ENCODE data around the gene RNF38. TPM values are rescaled to one million over a fixed set of nuclear protein-coding genes. Genes with fewer than 3 reads are reported as not detected.
"Not testable (repeated sequence)": the region's sequence is repeated elsewhere in the genome, so short reads cannot be mapped to it uniquely, and the experiment has no call there.

RNF38 gene
- polyA plus RNA-seq, 6 donors from 2014 or later: 21.8 to 30.7 (median 24.1) TPM

DNA sequence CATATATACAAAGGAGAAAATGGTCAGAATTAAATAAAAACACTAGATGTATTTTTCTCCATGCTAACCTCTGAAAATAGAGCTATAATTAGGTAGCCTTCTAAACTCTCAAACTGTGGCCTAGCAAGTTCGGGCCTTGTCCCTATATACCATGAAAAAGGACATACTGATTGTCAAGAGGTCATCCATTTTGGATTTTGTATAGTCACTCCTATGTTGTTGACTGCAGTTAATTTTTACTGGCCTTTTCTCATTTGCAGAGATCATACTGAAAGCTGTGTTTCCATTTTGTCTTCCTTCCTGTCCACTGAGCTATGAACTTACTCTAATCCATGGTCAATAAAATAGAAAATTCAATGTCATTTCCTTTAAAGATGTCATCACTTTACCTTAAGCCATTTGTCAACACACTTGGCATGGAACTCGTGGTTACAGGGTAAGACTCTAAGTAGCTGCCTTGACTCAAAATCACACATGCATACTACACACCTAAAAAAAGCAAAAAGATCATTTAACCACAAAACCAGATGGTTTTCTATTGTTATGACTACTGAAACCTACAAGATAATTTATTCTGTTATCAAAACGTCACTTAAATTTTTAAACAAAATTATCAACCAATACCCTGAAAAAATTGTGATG, 58.0 kb downstream of the RNF38 start:
- Mint-ChIP-seq H3K27me3 (no peaks in the 10 kb centered on the region), H3K4me3 (no peak overlapping the region), H3K4me1 (peaks cover 0 to 3% (median 0%) of the 10 kb centered on the region in 3 donors), H3K36me3 (peaks cover 26 to 31% of the 10 kb centered on the region in 2 donors), H3K27ac (peak overlapping the region in 3 of 6 donors; percentile 12 to 84 (median 54)), H3K9me3 (no peaks in the 10 kb centered on the region)
- ATAC-seq (ENCODE audit: low read depth in 2 of 2) (no peak), DNase-seq (no peak)

DNA sequence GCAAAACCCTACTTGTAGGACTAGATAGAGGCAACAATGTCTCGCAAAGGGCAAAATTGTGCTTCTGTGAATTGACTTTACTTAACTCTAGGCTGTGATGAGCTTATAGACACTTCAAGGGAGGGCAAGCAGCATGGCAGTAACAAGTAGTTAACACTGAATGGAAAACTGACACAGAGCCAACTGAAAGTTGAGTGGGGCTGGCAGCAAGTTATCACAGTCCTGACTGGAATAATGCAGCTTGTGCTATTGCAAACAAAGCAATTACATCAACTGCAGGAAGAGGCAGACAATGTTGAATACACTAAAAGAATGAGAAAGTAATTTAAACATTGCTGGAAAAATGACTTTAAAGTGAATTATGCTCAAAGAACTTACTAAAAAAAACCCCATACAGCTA, 62.2 kb downstream of the RNF38 start:
- Mint-ChIP-seq H3K36me3 (peaks cover 18 to 21% of the 10 kb centered on the region in 2 donors), H3K27me3 (no peaks in the 10 kb centered on the region), H3K4me3 (no peak overlapping the region), H3K9me3 (no peaks in the 10 kb centered on the region), H3K4me1 (peaks cover 0 to 3% (median 0%) of the 10 kb centered on the region in 3 donors), H3K27ac (peak overlapping the region in 1 of 6 donors; percentile 69)
- ATAC-seq (ENCODE audit: low read depth in 2 of 2) (no peak), DNase-seq (no peak)

- Mint-ChIP-seq H3K36me3 (peaks cover 13 to 17% of the 10 kb centered on the region in 2 donors), H3K27me3 (no peaks in the 10 kb centered on the region), H3K27ac (no peak overlapping the region), H3K4me1 (peaks cover 0 to 3% (median 0%) of the 10 kb centered on the region in 3 donors), H3K9me3 (no peaks in the 10 kb centered on the region), H3K4me3 (no peak overlapping the region)
- ATAC-seq (ENCODE audit: low read depth in 2 of 2) (no peak), DNase-seq (no peak)
Measured at GRCh38 chr9:36337002-36337401, 63.1 kb downstream of the RNF38 start.

- Mint-ChIP-seq H3K27me3 (no peaks in the 10 kb centered on the region), H3K27ac (no peak overlapping the region), H3K4me3 (no peak overlapping the region), H3K4me1 (peaks cover 0 to 3% (median 0%) of the 10 kb centered on the region in 3 donors), H3K9me3 (no peaks in the 10 kb centered on the region), H3K36me3 (peaks cover 10 to 14% of the 10 kb centered on the region in 2 donors)
- ATAC-seq (ENCODE audit: low read depth in 2 of 2): no peak
- DNase-seq: no peak
Measured at GRCh38 chr9:36336131-36336907, 63.8 kb downstream of the RNF38 start.

GRCh38 chr9:36332006-36332405, 68.1 kb downstream of the RNF38 start:
- H3K36me3 Mint-ChIP-seq: no peaks in the 10 kb centered on the region
- H3K27me3 Mint-ChIP-seq: no peaks in the 10 kb centered on the region
- no peaks in the 10 kb centered on the region for H3K9me3 Mint-ChIP-seq
- ATAC-seq (ENCODE audit: low read depth in 2 of 2) (no peak), DNase-seq (no peak)
- H3K4me1 Mint-ChIP-seq: no peaks in the 10 kb centered on the region
- H3K4me3 Mint-ChIP-seq: no peak overlapping the region
- H3K27ac Mint-ChIP-seq: no peak overlapping the region

DNA sequence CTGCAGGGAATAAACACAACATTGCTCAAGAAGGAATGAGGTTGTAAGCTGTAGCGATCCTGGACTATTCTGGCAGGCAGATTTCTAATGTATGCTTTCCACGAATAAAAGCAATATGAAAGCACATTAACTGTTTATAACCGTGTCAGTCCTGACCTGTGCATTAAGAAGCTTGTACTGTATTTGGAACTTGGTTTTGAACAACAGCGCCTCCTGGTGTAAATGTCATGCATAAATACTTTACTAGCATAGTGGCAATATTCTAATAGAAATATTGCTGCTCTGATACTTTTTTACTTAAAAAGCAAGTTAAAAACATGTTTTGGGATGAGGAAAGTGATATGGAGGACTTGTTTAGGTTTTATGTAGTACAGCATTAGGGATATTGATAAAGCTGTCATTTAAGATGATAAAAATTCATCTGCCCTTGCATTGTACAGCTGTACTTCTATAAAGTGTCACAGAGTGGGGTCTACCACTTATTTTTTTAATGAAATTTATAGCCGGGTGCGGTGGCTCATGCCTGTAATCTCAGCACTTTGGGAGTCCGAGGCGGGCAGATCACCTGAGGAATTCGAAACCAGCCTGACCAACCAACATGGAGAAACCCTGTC, 71.2 kb downstream of the RNF38 start:
- Mint-ChIP-seq H3K4me3 (no peak overlapping the region), H3K4me1 (no peaks in the 10 kb centered on the region), H3K27ac (peak overlapping the region in 1 of 6 donors; percentile 36), H3K27me3 (no peaks in the 10 kb centered on the region), H3K9me3 (peaks cover 0 to 2% (median 0%) of the 10 kb centered on the region in 7 donors), H3K36me3 (no peaks in the 10 kb centered on the region)
- ATAC-seq (ENCODE audit: low read depth in 2 of 2): peak; percentile 38 to 61
- DNase-seq: peak; percentile 45

DNA sequence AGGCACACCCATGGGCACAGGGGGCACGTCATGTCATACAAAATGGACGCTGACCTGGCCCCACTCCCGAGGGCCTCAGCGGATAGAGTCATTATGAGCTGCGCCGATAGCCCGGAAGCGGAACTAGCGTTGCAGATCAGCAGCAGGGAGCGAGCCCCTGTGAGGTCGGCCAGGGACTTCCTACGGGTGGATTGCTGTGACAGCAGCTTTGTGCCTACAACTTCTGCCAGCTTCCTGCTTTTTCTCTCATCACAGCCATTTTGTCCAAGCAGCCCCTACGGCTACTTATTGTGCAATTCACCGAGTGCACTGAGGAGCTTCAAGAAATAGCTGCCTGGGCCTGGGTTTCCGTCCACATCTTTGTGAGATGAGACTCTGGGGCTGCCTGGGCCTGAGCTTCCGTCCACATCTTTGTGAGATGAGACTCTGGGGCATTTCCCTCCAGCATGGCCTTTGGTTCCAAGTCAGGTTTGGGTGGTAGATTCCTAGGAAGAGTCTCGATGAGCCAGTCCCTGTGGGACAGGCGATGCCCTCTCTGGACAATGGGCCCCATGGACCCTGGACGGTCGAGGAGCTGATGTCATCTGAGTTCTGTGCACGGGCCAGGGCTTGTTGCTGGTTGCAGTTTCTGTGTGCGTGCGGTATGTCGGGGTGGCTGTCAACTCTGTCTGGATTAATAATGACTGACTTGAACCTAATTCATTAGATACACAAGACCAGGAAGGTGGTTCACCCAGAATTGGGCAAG, 74.8 kb downstream of the RNF38 start:
- no peak for DNase-seq
- Mint-ChIP-seq H3K4me3 (no peak overlapping the region), H3K4me1 (no peaks in the 10 kb centered on the region), H3K36me3 (no peaks in the 10 kb centered on the region), H3K9me3 (peaks cover 0 to 8% (median 0%) of the 10 kb centered on the region in 7 donors), H3K27ac (peak overlapping the region in 1 of 6 donors; percentile 65), H3K27me3 (no peaks in the 10 kb centered on the region)
- ATAC-seq (ENCODE audit: low read depth in 2 of 2): no peak

GRCh38 chr9:36323926-36324325, 76.1 kb downstream of the RNF38 start:
- Mint-ChIP-seq H3K27me3 (peaks cover 0 to 2% (median 2%) of the 10 kb centered on the region in 3 donors), H3K4me3 (no peak overlapping the region), H3K36me3 (no peaks in the 10 kb centered on the region), H3K27ac (peak overlapping the region in 1 of 6 donors; percentile 65), H3K4me1 (no peaks in the 10 kb centered on the region), H3K9me3 (peaks cover 0 to 8% (median 0%) of the 10 kb centered on the region in 7 donors)
- no peak for ATAC-seq (ENCODE audit: low read depth in 2 of 2)
- DNase-seq: no peak

DNA sequence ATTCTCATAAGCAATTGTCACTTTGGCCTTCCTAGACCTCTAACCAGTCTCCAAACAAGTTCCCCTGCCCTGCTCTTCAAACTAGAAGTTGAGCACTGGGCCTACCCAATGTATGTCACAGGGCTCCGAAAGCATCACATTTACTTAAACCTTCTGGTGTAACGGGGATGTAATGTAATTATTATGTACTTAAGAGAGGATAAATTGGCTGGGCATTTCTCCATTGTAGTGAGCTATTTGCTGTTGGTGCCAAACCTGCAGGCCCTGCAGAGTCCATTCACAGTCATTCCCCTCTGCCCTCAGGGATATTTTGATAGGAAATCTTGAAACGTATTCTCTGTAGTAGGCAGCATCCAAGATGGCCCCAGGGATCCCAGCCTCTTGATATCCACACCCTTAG, 77.6 kb downstream of the RNF38 start:
- Mint-ChIP-seq H3K4me1 (no peaks in the 10 kb centered on the region), H3K9me3 (peaks cover 0 to 8% (median 0%) of the 10 kb centered on the region in 7 donors), H3K36me3 (no peaks in the 10 kb centered on the region), H3K27me3 (peaks cover 0 to 12% (median 10%) of the 10 kb centered on the region in 3 donors), H3K4me3 (no peak overlapping the region), H3K27ac (no peak overlapping the region)
- no peak for ATAC-seq (ENCODE audit: low read depth in 2 of 2)
- no peak for DNase-seq

DNA sequence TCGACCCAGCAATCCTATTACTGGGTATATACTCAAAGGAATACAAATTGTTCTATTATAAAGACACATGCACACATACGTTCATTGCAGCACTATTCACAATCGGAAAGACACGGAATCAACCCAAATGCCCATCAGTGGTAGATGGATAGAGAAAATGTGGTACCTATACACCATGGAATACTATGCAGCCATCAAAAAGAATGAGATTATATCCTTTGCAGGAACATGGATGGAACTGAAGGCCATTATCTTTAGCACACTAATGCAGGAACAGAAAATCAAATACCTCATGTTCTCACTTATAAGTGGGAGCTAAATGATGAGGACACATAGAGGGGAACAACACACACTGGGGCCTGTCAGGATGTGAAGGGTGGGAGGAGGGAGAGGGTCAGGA, 78.2 kb downstream of the RNF38 start:
- peaks cover 0 to 12% (median 10%) of the 10 kb centered on the region in 3 donors for H3K27me3 Mint-ChIP-seq
- not testable (repeated sequence) for H3K4me3 Mint-ChIP-seq, H3K27ac Mint-ChIP-seq

GRCh38 chr9:36320466-36320865, 79.6 kb downstream of the RNF38 start:
- H3K4me3 Mint-ChIP-seq: no peak overlapping the region
- no peaks in the 10 kb centered on the region for H3K36me3 Mint-ChIP-seq
- no peak overlapping the region for H3K27ac Mint-ChIP-seq
- DNase-seq: no peak
- H3K4me1 Mint-ChIP-seq: no peaks in the 10 kb centered on the region
- H3K9me3 Mint-ChIP-seq: peaks cover 0 to 8% (median 0%) of the 10 kb centered on the region in 7 donors
- peaks cover 0 to 20% (median 10%) of the 10 kb centered on the region in 3 donors for H3K27me3 Mint-ChIP-seq
- no peak for ATAC-seq (ENCODE audit: low read depth in 2 of 2)

More for the DNA sequence above, 78.2 kb downstream of the RNF38 start:
- not testable (repeated sequence) for ATAC-seq (ENCODE audit: low read depth in 2 of 2); H3K4me1 Mint-ChIP-seq; H3K9me3 Mint-ChIP-seq; H3K36me3 Mint-ChIP-seq; DNase-seq

DNA sequence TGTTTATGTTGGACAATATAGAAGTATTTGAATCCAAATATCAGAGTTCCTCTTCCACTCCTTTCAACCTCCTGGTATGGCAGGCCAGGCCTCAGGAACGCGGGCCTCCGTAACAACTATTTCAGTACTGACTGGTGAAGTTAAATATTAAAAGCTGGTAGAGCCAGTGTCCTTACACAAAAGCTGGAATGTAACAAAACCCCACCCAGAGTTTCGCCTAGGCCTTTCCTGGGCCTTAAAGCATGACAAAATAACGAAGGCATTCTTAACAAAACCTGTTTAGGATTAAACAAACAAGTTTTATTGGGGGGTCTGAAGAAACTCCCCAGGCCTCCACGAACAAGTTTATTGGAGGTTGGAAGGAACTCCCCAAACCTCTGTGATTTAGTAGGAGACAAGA, 80.3 kb downstream of the RNF38 start:
- Mint-ChIP-seq H3K27me3 (peaks cover 0 to 20% (median 10%) of the 10 kb centered on the region in 3 donors), H3K27ac (no peak overlapping the region), H3K4me3 (no peak overlapping the region), H3K9me3 (peaks cover 0 to 8% (median 0%) of the 10 kb centered on the region in 7 donors), H3K4me1 (no peaks in the 10 kb centered on the region), H3K36me3 (no peaks in the 10 kb centered on the region)
- no peak for DNase-seq
- no peak for ATAC-seq (ENCODE audit: low read depth in 2 of 2)

- ATAC-seq (ENCODE audit: low read depth in 2 of 2) (no peak), DNase-seq (no peak)
- Mint-ChIP-seq H3K27me3 (peaks cover 0 to 20% (median 10%) of the 10 kb centered on the region in 3 donors), H3K36me3 (no peaks in the 10 kb centered on the region), H3K4me3 (no peak overlapping the region), H3K27ac (no peak overlapping the region), H3K9me3 (peaks cover 0 to 8% (median 0%) of the 10 kb centered on the region in 7 donors), H3K4me1 (no peaks in the 10 kb centered on the region)
Measured at GRCh38 chr9:36319183-36319582, 80.9 kb downstream of the RNF38 start.

All from naive B cell (primary cell).